Measurements from ENCODE around the gene KRTAP10-12.

Gene KRTAP10-12

GRCh38 chr21:44734026-44734745, 37.2 kb downstream of the KRTAP10-12 start:
- DNase-seq (ENCODE audit: low read depth), result no peak

- no peak for DNase-seq (ENCODE audit: low read depth)
Observed at GRCh38 chr21:44734841-44735240, 37.9 kb downstream of the KRTAP10-12 start.

GRCh38 chr21:44735821-44736220, 38.8 kb downstream of the KRTAP10-12 start:
- no peak for DNase-seq (ENCODE audit: low read depth)

- DNase-seq (ENCODE audit: low read depth), result no peak
Observed at GRCh38 chr21:44736291-44737004, 39.5 kb downstream of the KRTAP10-12 start.

- DNase-seq (ENCODE audit: low read depth), result no peak
Observed at GRCh38 chr21:44737706-44738354, 40.9 kb downstream of the KRTAP10-12 start.

GRCh38 chr21:44738621-44739020, 41.6 kb downstream of the KRTAP10-12 start:
- no peak for DNase-seq (ENCODE audit: low read depth)

GRCh38 chr21:44739316-44739715, 42.3 kb downstream of the KRTAP10-12 start:
- DNase-seq (ENCODE audit: low read depth), result no peak

GRCh38 chr21:44740742-44741141, 43.8 kb downstream of the KRTAP10-12 start:
- no peak for DNase-seq (ENCODE audit: low read depth)

- no peak for DNase-seq (ENCODE audit: low read depth)
Observed at GRCh38 chr21:44741921-44742320, 44.9 kb downstream of the KRTAP10-12 start.

- no peak for DNase-seq (ENCODE audit: low read depth)
Observed at GRCh38 chr21:44742418-44743153, 45.6 kb downstream of the KRTAP10-12 start.
